SU-DHL-6 (cell line): Measurements from ENCODE around the gene CDIP1.

Experiments
- H2AFZ ChIP-seq: fragments of 200-600 bp; sonication (generic); 2 replicates; pipeline ENCODE4 v1.6.1; 2014; ENCODE audit warnings: low read depth, mild to moderate bottlenecking, moderate library complexity, mixed read lengths, antibody characterized with exemption, low read length; ENCODE audit not compliant: severe bottlenecking
- H3F3A ChIP-seq: fragments of 200-600 bp; shearing (Covaris generic); 2 replicates; pipeline ENCODE4 v1.6.0; 2016; ENCODE audit warnings: antibody characterized with exemption, mild to moderate bottlenecking; ENCODE audit not compliant: insufficient read depth
- H3K27ac ChIP-seq: fragments of 200-600 bp; sonication (generic); 2 replicates; pipeline ENCODE4 v1.5.1; 2016; ENCODE audit warnings: low read depth, mild to moderate bottlenecking, low read length, moderate library complexity, mixed read lengths
- H3K27me3 ChIP-seq: fragments of 200-600 bp; sonication (generic), shearing (Covaris generic); 2 replicates; pipeline ENCODE4 v1.6.0; 2014; ENCODE audit warnings: mild to moderate bottlenecking, low read length
- H3K36me3 ChIP-seq: fragments of 200-600 bp; sonication (generic); 2 replicates; pipeline ENCODE4 v1.6.1; 2014; ENCODE audit warnings: mild to moderate bottlenecking, low read length, mixed read lengths
- H3K4me2 ChIP-seq: fragments of 300-600, 200-600 bp; shearing (Covaris generic), sonication (generic); 2 replicates; pipeline ENCODE4 v1.6.0; 2014; ENCODE audit warnings: low read length, low read depth, mild to moderate bottlenecking; ENCODE audit not compliant: poor library complexity, severe bottlenecking
- H3K4me3 ChIP-seq: fragments of 200-600 bp; sonication (generic); 2 replicates; pipeline ENCODE4 v1.5.1; 2014; ENCODE audit warnings: antibody characterized with exemption, low read length, mild to moderate bottlenecking, mixed read lengths; ENCODE audit not compliant: insufficient read depth, poor library complexity, severe bottlenecking
- H3K79me2 ChIP-seq: fragments of 200-600 bp; sonication (generic); 2 replicates; pipeline ENCODE4 v1.6.1; 2014; ENCODE audit warnings: mild to moderate bottlenecking, low read length, moderate library complexity; ENCODE audit not compliant: insufficient read depth
- H3K9ac ChIP-seq: fragments of 200-600 bp; sonication (generic); 2 replicates; pipeline ENCODE4 v1.7.0; 2014; ENCODE audit warnings: mild to moderate bottlenecking, low read length
- H3K9me2 ChIP-seq: fragments of 200-600 bp; sonication (generic); replicated peaks from 2 replicates; pipeline ENCODE4 v1.6.1; 2014; ENCODE audit warnings: low read length; ENCODE audit not compliant: insufficient read depth
- H3K9me3 ChIP-seq: fragments of 200-600 bp; sonication (generic); 2 replicates; pipeline ENCODE4 v1.6.1; 2014; ENCODE audit warnings: low read length, mixed read lengths; ENCODE audit not compliant: insufficient read depth
- H4K20me1 ChIP-seq: fragments of 200-600 bp; sonication (generic); 2 replicates; pipeline ENCODE4 v1.6.1; 2014; ENCODE audit warnings: low read depth, mild to moderate bottlenecking, antibody characterized with exemption, low read length, moderate library complexity, mixed read lengths
- EZH2phosphoT487 ChIP-seq: fragments of 200-600 bp; sonication (generic), shearing (Covaris generic); conservative IDR thresholded peaks from 2 replicates; pipeline ENCODE4 v1.6.1; 2018; ENCODE audit warnings: mild to moderate bottlenecking, antibody characterized with exemption, low read length, moderate library complexity, mixed read lengths
- TF ChIP-seq, protein P1 (sequence below): fragments of 200-600 bp; sonication (generic); IDR thresholded peaks from one replicate; pipeline ENCODE4 v1.5.1; 2017; ENCODE audit warnings: antibody characterized with exemption, mild to moderate bottlenecking, low read length, moderate library complexity; ENCODE audit not compliant: insufficient read depth, poor library complexity, severe bottlenecking

Gene CDIP1

DNA sequence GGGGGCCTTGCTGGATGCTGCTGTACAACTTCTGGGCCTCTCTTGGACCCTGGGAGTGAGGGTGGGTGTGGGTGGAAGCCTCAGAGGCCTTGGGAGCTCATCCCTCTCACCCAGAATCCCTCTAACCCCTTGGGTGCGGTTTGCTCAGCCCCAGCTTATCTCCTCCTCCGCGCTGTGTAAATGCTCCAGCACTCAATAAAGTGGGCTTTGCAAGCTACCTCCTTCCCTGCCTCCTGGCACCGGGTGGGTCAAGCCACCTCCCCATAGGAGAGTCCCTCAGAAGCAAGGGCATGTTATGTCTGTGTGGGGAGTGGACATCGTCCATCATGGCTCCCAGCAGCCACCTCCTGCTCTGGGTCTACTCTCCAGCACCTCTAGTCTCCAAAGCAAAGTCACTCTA, 28.4 kb downstream of the CDIP1 start:
- Histone ChIP-seq H4K20me1 (no peaks in the 10 kb centered on the region), H2AFZ (no peak overlapping the region), H3K9me3 (no peaks in the 10 kb centered on the region), H3K4me3 (no peak overlapping the region), H3K79me2 (no peaks in the 10 kb centered on the region), H3K27me3 (no peaks in the 10 kb centered on the region), H3K4me2 (no peak overlapping the region), H3K36me3 (no peaks in the 10 kb centered on the region), H3F3A (peaks cover 10% of the 10 kb centered on the region), H3K9ac (no peak overlapping the region), H3K27ac (no peak overlapping the region), H3K9me2 (no peaks in the 10 kb centered on the region)
- no peak for TF ChIP-seq EZH2phosphoT487
- TF ChIP-seq, protein P1, sequence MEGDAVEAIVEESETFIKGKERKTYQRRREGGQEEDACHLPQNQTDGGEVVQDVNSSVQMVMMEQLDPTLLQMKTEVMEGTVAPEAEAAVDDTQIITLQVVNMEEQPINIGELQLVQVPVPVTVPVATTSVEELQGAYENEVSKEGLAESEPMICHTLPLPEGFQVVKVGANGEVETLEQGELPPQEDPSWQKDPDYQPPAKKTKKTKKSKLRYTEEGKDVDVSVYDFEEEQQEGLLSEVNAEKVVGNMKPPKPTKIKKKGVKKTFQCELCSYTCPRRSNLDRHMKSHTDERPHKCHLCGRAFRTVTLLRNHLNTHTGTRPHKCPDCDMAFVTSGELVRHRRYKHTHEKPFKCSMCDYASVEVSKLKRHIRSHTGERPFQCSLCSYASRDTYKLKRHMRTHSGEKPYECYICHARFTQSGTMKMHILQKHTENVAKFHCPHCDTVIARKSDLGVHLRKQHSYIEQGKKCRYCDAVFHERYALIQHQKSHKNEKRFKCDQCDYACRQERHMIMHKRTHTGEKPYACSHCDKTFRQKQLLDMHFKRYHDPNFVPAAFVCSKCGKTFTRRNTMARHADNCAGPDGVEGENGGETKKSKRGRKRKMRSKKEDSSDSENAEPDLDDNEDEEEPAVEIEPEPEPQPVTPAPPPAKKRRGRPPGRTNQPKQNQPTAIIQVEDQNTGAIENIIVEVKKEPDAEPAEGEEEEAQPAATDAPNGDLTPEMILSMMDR: no peak

DNA sequence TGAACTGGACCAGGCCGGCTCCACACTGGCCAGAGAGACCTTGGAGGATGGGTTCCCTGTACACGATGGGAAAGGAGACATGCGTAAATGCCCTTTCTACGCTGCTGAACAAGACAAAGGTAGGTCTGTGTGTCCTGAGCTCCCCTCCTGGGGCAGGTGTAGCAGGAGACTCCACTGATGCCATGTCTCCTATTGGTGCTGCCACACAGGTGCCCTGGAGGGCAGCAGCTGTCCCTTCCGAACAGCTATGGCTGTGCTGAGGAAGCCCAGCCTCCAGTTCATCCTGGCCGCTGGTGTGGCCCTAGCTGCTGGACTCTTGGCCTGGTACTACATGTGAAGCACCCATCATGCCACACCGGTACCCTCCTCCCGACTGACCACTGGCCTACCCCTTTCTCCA, 29.2 kb downstream of the CDIP1 start:
- Histone ChIP-seq H4K20me1 (no peaks in the 10 kb centered on the region), H3K4me3 (no peak overlapping the region), H3K27me3 (no peaks in the 10 kb centered on the region), H3K4me2 (no peak overlapping the region), H3K36me3 (no peaks in the 10 kb centered on the region), H3K9ac (no peak overlapping the region), H3K27ac (no peak overlapping the region), H3K9me3 (no peaks in the 10 kb centered on the region), H3K79me2 (no peaks in the 10 kb centered on the region), H3K9me2 (no peaks in the 10 kb centered on the region), H2AFZ (no peak overlapping the region), H3F3A (peaks cover 14% of the 10 kb centered on the region)
- TF ChIP-seq, protein P1: no peak
- no peak for TF ChIP-seq EZH2phosphoT487

DNA sequence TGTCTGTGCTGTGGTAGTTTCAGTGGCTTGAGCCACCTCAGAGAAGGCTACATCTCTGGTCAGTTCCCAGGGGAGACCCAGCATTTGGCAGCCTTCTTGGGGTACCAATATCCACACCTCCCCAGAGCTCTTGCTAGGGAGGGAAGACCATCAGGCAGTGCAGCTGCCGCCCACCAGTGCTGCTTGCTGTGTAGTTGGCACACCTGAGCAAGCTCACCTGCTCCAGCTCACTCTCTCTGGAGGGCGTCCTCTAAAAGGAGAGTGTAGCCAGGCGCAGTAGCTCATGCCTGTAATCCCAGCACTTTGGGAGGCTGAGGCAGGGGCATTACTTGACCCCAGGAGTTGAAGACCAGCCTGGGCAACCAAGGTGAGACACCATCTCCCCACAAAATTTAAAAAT, 29.8 kb downstream of the CDIP1 start:
- Histone ChIP-seq H3K27ac (no peak overlapping the region), H3K9ac (no peak overlapping the region), H3K79me2 (no peaks in the 10 kb centered on the region), H3K9me2 (no peaks in the 10 kb centered on the region), H3K9me3 (no peaks in the 10 kb centered on the region), H3F3A (peaks cover 14% of the 10 kb centered on the region), H3K4me3 (no peak overlapping the region), H3K36me3 (no peaks in the 10 kb centered on the region), H3K4me2 (no peak overlapping the region), H3K27me3 (no peaks in the 10 kb centered on the region), H4K20me1 (no peaks in the 10 kb centered on the region), H2AFZ (no peak overlapping the region)
- TF ChIP-seq EZH2phosphoT487: no peak
- TF ChIP-seq, protein P1: no peak
